22Rv1 (cell line): Measurements from ENCODE around the gene PRKD1.

ENCODE experiments used
- H3K27ac ChIP-seq: fragments of 450-650 bp; 2 replicates; pipeline ENCODE4 v1.5.1; 2017
- ZFX ChIP-seq: fragments of 450-650 bp; IDR thresholded peaks from 2 replicates; pipeline ENCODE4 v1.6.1; 2017; ENCODE audit warnings: antibody characterized with exemption, borderline replicate concordance
- TF ChIP-seq, protein P1 (sequence below): fragments of 450-650 bp; IDR thresholded peaks from 2 replicates; pipeline ENCODE4 v1.5.1; 2017; ENCODE audit warnings: mild to moderate bottlenecking

Gene PRKD1

DNA sequence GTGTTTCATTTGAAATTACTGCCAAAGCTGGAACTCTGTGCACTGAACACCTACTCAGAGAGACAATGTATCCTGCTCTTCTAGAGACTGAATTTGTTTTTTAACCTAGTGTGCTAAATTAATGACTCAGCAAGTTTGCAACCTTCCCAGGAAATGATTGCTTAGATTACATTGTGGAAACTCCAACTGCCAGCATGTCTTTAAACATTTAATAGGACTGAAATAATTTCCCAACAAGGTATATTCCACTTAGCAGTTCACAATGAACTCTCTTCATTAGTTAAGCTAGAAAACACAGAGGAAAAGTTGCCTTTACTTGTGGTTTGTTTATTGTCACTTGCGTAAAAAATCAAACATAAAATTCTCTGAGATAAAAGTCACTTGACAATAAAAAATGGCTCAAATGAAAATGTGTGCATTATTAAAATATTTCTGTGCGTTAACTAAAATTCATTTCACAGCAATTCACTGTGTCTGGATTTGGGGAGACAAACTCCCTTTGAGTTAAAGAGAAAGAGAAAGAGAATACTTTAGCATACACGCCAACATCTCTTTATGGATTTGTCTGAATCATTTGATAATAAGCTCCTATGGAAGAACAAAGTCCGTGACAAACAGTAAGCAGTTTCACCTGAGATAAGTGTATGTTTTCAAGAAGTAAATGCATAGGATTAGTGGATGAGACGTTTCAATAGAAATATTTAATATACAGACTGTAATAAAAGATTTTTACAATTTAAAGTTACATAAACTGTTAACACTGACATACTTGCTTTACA, 284.0 kb downstream of the PRKD1 start:
- no peak overlapping the region for H3K27ac ChIP-seq

DNA sequence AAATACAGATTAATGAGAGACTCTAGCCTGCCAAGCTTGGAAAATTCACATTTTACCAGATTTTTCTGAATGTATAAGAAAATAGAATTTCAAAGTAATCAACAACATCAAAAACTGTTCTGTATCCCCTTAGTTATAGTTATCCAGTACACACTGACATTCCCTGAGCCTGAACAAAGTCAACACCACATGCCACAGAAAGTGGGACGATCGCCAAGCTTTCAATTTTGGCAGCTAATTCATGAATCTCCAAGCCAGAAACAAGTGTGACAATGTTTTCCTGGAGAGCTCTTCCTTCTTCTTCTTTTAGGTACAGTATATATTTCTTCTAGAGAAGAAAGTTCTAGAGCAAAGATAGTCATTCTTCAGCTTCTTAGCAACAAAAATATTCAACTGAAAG, 290.2 kb downstream of the PRKD1 start:
- no peak overlapping the region for H3K27ac ChIP-seq
- TF ChIP-seq, protein P1, sequence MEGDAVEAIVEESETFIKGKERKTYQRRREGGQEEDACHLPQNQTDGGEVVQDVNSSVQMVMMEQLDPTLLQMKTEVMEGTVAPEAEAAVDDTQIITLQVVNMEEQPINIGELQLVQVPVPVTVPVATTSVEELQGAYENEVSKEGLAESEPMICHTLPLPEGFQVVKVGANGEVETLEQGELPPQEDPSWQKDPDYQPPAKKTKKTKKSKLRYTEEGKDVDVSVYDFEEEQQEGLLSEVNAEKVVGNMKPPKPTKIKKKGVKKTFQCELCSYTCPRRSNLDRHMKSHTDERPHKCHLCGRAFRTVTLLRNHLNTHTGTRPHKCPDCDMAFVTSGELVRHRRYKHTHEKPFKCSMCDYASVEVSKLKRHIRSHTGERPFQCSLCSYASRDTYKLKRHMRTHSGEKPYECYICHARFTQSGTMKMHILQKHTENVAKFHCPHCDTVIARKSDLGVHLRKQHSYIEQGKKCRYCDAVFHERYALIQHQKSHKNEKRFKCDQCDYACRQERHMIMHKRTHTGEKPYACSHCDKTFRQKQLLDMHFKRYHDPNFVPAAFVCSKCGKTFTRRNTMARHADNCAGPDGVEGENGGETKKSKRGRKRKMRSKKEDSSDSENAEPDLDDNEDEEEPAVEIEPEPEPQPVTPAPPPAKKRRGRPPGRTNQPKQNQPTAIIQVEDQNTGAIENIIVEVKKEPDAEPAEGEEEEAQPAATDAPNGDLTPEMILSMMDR = no peak
- no peak for TF ChIP-seq ZFX

More for the DNA sequence above, 284.0 kb downstream of the PRKD1 start:
- no peak for TF ChIP-seq ZFX
- TF ChIP-seq, protein P1 = no peak

DNA sequence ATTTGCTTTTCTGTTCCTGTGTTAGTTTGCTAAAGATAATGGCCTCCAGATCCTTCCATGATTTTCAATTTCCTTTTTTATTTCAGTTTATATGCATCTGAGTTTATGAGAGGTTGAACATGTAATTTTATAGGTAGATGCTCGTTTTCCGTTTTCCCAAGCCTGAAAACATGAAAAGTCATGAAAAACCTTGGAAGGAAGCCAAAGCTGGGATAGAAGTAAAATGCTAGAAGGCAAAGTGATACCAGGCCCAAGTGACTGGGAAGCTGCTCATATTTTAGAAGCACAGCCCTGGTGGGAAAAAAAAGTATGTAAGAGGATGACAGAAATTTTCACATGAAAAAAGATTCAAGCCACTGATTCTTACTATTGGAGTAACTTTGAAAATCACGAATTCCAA, 290.8 kb downstream of the PRKD1 start:
- TF ChIP-seq, protein P1 = no peak
- TF ChIP-seq ZFX = no peak
- H3K27ac ChIP-seq = no peak overlapping the region

DNA sequence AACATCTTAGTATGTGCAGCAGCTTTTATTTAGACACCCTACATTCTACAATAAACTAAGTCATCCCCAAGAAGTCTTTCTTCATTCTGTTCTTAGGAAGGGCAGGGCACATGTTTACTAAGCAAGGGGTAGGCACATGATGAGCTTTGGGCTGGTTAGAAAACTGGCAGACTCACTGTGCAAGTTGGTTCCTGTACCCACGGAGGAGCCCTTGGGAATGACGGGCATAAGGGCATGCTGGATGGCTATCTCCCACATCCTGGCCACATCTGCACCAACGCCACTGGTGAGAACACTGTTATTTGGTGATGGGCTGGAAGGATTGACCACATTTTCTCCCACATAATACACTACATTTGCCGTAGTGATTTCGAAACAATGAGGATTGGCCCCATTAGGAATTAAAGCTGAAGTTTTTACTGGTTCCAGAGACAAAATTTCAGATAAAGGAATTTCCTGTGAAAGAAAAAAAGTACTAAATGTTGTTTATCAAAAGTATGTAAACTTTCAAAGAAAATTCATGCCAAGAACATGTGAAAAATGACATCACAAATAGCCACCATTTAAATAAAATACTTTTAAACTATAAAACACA, 297.0 kb downstream of the PRKD1 start:
- H3K27ac ChIP-seq = no peak overlapping the region
- TF ChIP-seq ZFX = no peak
- TF ChIP-seq, protein P1 = no peak

DNA sequence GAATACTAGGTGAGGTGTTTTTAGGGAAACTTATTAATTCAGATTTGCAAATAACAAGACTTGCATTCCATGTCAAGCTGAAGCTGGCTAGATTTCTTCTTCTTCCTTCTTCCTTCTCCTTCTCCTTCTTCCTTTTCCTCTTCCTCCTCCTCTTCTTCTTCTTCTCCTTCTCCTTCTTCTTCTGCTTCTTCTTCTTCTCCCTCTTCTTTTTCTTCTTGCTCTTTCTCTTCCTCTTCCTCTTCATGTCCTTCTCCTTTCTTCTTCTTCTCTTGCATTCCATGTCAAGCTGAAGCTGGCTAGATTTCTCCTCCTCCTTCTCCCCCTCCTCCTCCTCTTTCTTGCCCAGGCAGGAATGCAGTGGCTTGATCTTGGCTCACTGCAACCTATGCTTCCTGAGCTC, 297.8 kb downstream of the PRKD1 start:
- TF ChIP-seq, protein P1 = no peak
- no peak overlapping the region for H3K27ac ChIP-seq

DNA sequence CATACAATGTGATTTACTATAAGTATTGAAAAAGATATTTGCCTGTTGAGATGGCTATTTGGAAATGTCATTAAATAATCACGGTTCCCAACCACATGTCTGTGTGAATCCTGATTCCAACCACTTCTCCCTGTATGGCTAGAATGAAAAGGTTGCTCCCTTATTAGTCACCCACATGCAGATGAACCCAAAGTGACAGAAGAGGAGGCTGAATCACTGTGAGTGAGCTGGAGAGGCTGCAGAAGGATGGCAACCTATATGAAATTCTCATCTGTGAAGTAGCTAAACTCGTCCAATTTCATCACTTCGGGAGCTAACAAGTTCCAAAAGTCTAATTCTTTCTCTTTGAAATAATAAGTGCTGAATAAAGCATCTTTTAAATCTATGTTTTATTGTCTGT, 300.5 kb downstream of the PRKD1 start:
- no peak overlapping the region for H3K27ac ChIP-seq
- TF ChIP-seq ZFX = no peak
- TF ChIP-seq, protein P1 = no peak

DNA sequence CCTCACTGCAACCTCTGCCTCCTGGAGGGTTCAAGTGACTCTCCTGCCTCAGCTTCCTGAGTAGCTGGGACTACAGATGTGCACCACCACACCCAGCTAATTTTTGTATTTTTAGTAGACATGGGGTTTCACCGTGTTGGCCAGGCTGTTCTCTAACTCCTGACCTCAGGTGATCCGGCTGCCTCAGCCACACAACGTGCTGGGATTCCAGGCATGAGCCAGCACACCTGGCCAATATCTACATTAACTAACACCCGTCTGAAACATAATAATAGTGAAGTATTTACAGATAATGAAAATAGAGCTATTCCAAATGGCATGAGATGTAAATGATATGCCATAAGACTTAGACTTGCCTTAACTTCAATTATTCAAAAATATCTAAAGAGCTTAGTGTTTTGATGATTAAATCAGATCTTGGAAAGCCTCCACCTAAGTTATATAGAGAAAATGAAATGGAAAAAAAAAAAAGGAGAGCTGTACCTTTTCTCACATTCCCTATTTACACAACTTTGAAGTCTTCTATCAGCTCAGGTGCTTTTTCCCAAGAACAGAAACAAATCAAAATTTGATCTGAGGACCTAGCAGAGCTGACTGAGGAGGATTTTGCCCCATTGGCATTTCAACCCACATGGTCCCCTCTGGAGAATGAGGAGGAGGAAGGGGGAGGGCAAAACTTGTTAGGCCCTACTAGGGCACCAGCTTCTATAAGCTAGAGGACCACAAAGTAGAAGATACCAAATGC, 309.2 kb downstream of the PRKD1 start:
- TF ChIP-seq ZFX = no peak
- TF ChIP-seq, protein P1 = no peak
- H3K27ac ChIP-seq = no peak overlapping the region
